HCT116 (cell line): Measurements from ENCODE around the gene SERTAD3. TPM values are rescaled to one million over a fixed set of nuclear protein-coding genes. Genes with fewer than 3 reads are reported as not detected.

Experiments
- ATAC-seq: fragments of 200-7000 bp; cut with Tn5 transposase; 2 replicates; pipeline ENCODE4 v1.9.1; 2020; ENCODE audit warnings: mild to moderate bottlenecking, moderate library complexity
- BruUV-seq: library from RNA; stranded (reverse); fragments of 400-500 nt; replicated peaks from 2 replicates; lab custom pipeline; 2021; lab: Mats Ljungman, UMichigan
- CTCF ChIA-PET: fragments of 300-600 bp; sonication (Branson Sonifier 250); formaldehyde crosslinking; loops from one replicate; lab custom pipeline; 2021; ENCODE audit warnings: antibody characterized with exemption; lab: Charles Lee
- POLR2A ChIA-PET: fragments of 300-600, 350-600 bp; sonication (Branson Sonifier 250); formaldehyde crosslinking; loops from one replicate; lab custom pipeline; 2021; ENCODE audit warnings: antibody characterized with exemption; lab: Charles Lee
- RAD21 ChIA-PET, 2 experiments: fragments of 300-600 bp; sonication (Branson Sonifier 250); formaldehyde crosslinking; loops; one replicate each; lab custom pipeline; 2023; ENCODE audit warnings: low total read pairs in 2 of 2; ENCODE audit not compliant: uncharacterized antibody in 2 of 2, unreplicated experiment in 2 of 2, low non-redundant PET in 1 of 2; lab: Charles Lee
- DNase-seq: peaks from one replicate; pipeline ENCODE4 v3.0.0-alpha.2; 2010; ENCODE audit warnings: low read depth, low spot score
- H2AFZ ChIP-seq: fragments of 200-600 bp; shearing (Covaris generic), sonication (generic); 2 replicates; pipeline ENCODE4 v1.6.1; 2017; ENCODE audit warnings: low read depth, mixed run types, mixed read lengths, antibody characterized with exemption, low read length; ENCODE audit not compliant: poor library complexity, severe bottlenecking
- H3K27ac ChIP-seq: 2 replicates; pipeline ENCODE4 v1.5.1; 2012; ENCODE audit warnings: low read depth, low read length
- H3K27me3 ChIP-seq: fragments of 200-600 bp; sonication (generic); 2 replicates; pipeline ENCODE4 v1.6.1; 2016; ENCODE audit warnings: mixed run types, low read length, mixed read lengths; ENCODE audit not compliant: insufficient read depth
- H3K36me3 ChIP-seq, 2 experiments: fragments of 200-500 bp in 1 of 2; fragments of 200-600 bp in 1 of 2; sonication (Bioruptor generic) in 1 of 2; sonication (generic) in 1 of 2; 2 replicates each; pipeline versions ENCODE4 v1.5.1 to v1.6.1; 2014 to 2016; ENCODE audit warnings: low read length in 2 of 2, inconsistent platforms in 1 of 2, mixed read lengths in 1 of 2, mixed run types in 1 of 2; ENCODE audit not compliant: insufficient read depth in 2 of 2, control insufficient read depth in 1 of 2
- H3K4me1 ChIP-seq, 2 experiments: fragments of 200-600 bp in 1 of 2; sonication (generic) in 1 of 2; 2 replicates each; pipeline versions ENCODE4 v1.5.1 to v1.6.1; 2012 to 2017; ENCODE audit warnings: low read length in 2 of 2, inconsistent platforms in 1 of 2, mild to moderate bottlenecking in 1 of 2, mixed read lengths in 1 of 2, mixed run types in 1 of 2, moderate library complexity in 1 of 2; ENCODE audit not compliant: insufficient read depth in 2 of 2, control insufficient read depth in 1 of 2
- H3K4me2 ChIP-seq: fragments of 200-600 bp; sonication (generic); 2 replicates; pipeline ENCODE4 v1.6.1; 2017; ENCODE audit warnings: mixed run types, low read length, mixed read lengths
- H3K4me3 ChIP-seq, 2 experiments: fragments of 200-600 bp in 1 of 2; sonication (generic) in 1 of 2; replicated peaks in 1 of 2; 2 replicates each; pipeline ENCODE4 v1.5.1; 2011 to 2016; ENCODE audit warnings: low read length in 2 of 2, control low read depth in 1 of 2, low read depth in 1 of 2, mild to moderate bottlenecking in 1 of 2, mixed read lengths in 1 of 2, mixed run types in 1 of 2
- H3K79me2 ChIP-seq: fragments of 200-600 bp; sonication (generic); 2 replicates; pipeline ENCODE4 v1.6.1; 2017; ENCODE audit warnings: mild to moderate bottlenecking, mixed run types, low read length, moderate library complexity, mixed read lengths; ENCODE audit not compliant: insufficient read depth
- H3K9ac ChIP-seq: fragments of 200-600 bp; sonication (generic); 2 replicates; pipeline ENCODE4 v1.6.1; 2016; ENCODE audit warnings: low read length, mixed read lengths
- H3K9me2 ChIP-seq: fragments of 200-600 bp; sonication (generic), shearing (Covaris generic); 2 replicates; pipeline ENCODE4 v1.6.1; 2017; ENCODE audit warnings: mixed run types, mild to moderate bottlenecking, moderate library complexity; ENCODE audit not compliant: insufficient read depth
- H3K9me3 ChIP-seq, 2 experiments: fragments of 200-500 bp in 1 of 2; fragments of 200-600 bp in 1 of 2; sonication (Bioruptor generic) in 1 of 2; sonication (generic) in 1 of 2; 2 replicates each; pipeline ENCODE4 v1.6.1; 2014 to 2017; ENCODE audit warnings: low read length in 2 of 2, mixed read lengths in 2 of 2, inconsistent platforms in 1 of 2, low read depth in 1 of 2, mild to moderate bottlenecking in 1 of 2, mixed run types in 1 of 2, moderate library complexity in 1 of 2; ENCODE audit not compliant: control insufficient read depth in 1 of 2, insufficient read depth in 1 of 2
- H4K20me1 ChIP-seq: fragments of 200-600 bp; sonication (generic), shearing (Covaris generic); 2 replicates; pipeline ENCODE4 v1.6.1; 2017; ENCODE audit warnings: mixed run types, mild to moderate bottlenecking, moderate library complexity; ENCODE audit not compliant: insufficient read depth
- CEBPB ChIP-seq: IDR thresholded peaks from 2 replicates; pipeline ENCODE4 v1.6.1; 2012; ENCODE audit warnings: low read depth
- CTCF ChIP-seq, 3 experiments: fragments of 200-600 bp in 1 of 3; sonication (generic) in 1 of 3; IDR thresholded peaks in 2 of 3; conservative IDR thresholded peaks in 1 of 3; 2 replicates each; pipeline ENCODE4 v1.5.1; 2012 to 2017; ENCODE audit warnings: low read depth in 2 of 3, low read length in 2 of 3, antibody characterized with exemption in 1 of 3, borderline replicate concordance in 1 of 3, control low read depth in 1 of 3, mild to moderate bottlenecking in 1 of 3, mixed read lengths in 1 of 3, mixed run types in 1 of 3, moderate library complexity in 1 of 3; ENCODE audit not compliant: insufficient read depth in 1 of 3
- ELF1 ChIP-seq: IDR thresholded peaks from 2 replicates; pipeline ENCODE4 v1.6.1; 2012; ENCODE audit warnings: low read depth, borderline replicate concordance
- FOSL1 ChIP-seq: IDR thresholded peaks from 2 replicates; pipeline ENCODE4 v1.6.1; 2012; ENCODE audit warnings: low read depth
- POLR2A ChIP-seq: IDR thresholded peaks from 2 replicates; pipeline ENCODE4 v1.7.0; 2011; ENCODE audit warnings: borderline replicate concordance; ENCODE audit not compliant: insufficient read depth, insufficient read length; ENCODE audit errors: extremely low read depth
- POLR2AphosphoS5 ChIP-seq: IDR thresholded peaks from 2 replicates; pipeline ENCODE4 v1.6.1; 2011; ENCODE audit warnings: mild to moderate bottlenecking, low read depth, low read length, moderate library complexity
- RAD21 ChIP-seq: IDR thresholded peaks from 2 replicates; pipeline ENCODE4 v1.6.1; 2012; ENCODE audit warnings: low read depth, mild to moderate bottlenecking
- SP1 ChIP-seq: IDR thresholded peaks from 2 replicates; pipeline ENCODE4 v1.6.1; 2012; ENCODE audit warnings: low read depth
- SRF ChIP-seq: IDR thresholded peaks from 2 replicates; pipeline ENCODE4 v1.6.1; 2012; ENCODE audit warnings: low read depth
- TCF7L2 ChIP-seq: IDR thresholded peaks from 2 replicates; pipeline ENCODE4 v1.7.0; 2011; ENCODE audit warnings: borderline replicate concordance, inconsistent platforms; ENCODE audit not compliant: insufficient read depth, insufficient read length; ENCODE audit errors: extremely low read depth
- YY1 ChIP-seq: IDR thresholded peaks from 2 replicates; pipeline ENCODE4 v1.6.1; 2011; ENCODE audit warnings: low read length, low read depth, moderate library complexity, mild to moderate bottlenecking; ENCODE audit not compliant: insufficient replicate concordance; ENCODE audit errors: extremely low read depth
- ZBTB33 ChIP-seq: IDR thresholded peaks from 2 replicates; pipeline ENCODE4 v1.6.1; 2011; ENCODE audit warnings: mild to moderate bottlenecking, low read length, moderate library complexity; ENCODE audit not compliant: insufficient replicate concordance; ENCODE audit errors: extremely low read depth
- intact Hi-C: fragments of 100-400 bp; cut with micrococcal nuclease; formaldehyde crosslinking; loops from 2 replicates; pipeline ENCODE4 v1.10.0; 2022
- total RNA-seq: library from RNA; stranded (reverse); gene quantifications from one replicate; pipeline ENCODE4 v1.2.1, GENCODE V29; 2021; ENCODE audit not compliant: unreplicated experiment

Gene SERTAD3
- total RNA-seq, 1 experiment from 2014 or later: 32.4 TPM

GRCh38 chr19:40396886-40397567 is 47.1 kb downstream of the SERTAD3 start (continued):
- no peak for TF ChIP-seq YY1
- TF ChIP-seq ZBTB33: no peak
- TF ChIP-seq, all 23 proteins: peak for 0

GRCh38 chr19:40395956-40396355 is 48.2 kb downstream of the SERTAD3 start:
- POLR2A ChIA-PET: no interaction called here

More at GRCh38 chr19:40395956-40396355, 48.2 kb downstream of the SERTAD3 start:
- intact Hi-C loops: no loop called here
- Histone ChIP-seq H3K9ac (no peak overlapping the region), H3K27me3 (no peaks in the 10 kb centered on the region), H3K27ac (no peak overlapping the region), H3K4me2 (no peak overlapping the region), H3K4me1 (peaks cover 15 to 34% of the 10 kb centered on the region in 2 experiments), H3K9me2 (no peaks in the 10 kb centered on the region), H2AFZ (no peak overlapping the region), H3K4me3 (no peak overlapping the region), H3K9me3 (no peaks in the 10 kb centered on the region), H4K20me1 (no peaks in the 10 kb centered on the region), H3K36me3 (no peaks in the 10 kb centered on the region), H3K79me2 (no peaks in the 10 kb centered on the region)
- no TSS peak for BruUV-seq
- RAD21 ChIA-PET: no interaction called here
- ATAC-seq (no peak), DNase-seq (no peak)
- CTCF ChIA-PET: interaction anchor here (1.7 kb wide), 1 partner anchor 25 kb away, joined by 6 read pairs; no protein-coding TSS in a partner anchor
- no peak for TF ChIP-seq SRF
- TF ChIP-seq CEBPB: no peak
- no peak for TF ChIP-seq SP1
- no peak for TF ChIP-seq POLR2AphosphoS5
- no peak for TF ChIP-seq ELF1
- no peak for TF ChIP-seq ZBTB33
- TF ChIP-seq POLR2A: no peak
- TF ChIP-seq TCF7L2: no peak
- no peak for TF ChIP-seq RAD21
- no peak for TF ChIP-seq CTCF (IDR thresholded peaks at IDR 0.05 in 2 of 3, conservative IDR thresholded peaks at IDR 0.05 in 1 of 3; ENCODE audit: borderline replicate concordance in 1 of 3, insufficient read depth in 1 of 3, low read depth in 2 of 3, low read length in 2 of 3)
- TF ChIP-seq FOSL1: no peak
